ENCODE measurements around the gene MYEF2.

Gene MYEF2

GRCh38 chr15:48085591-48085930 is 92.5 kb downstream of the MYEF2 start:
- DNase-seq, result no peak

GRCh38 chr15:48084759-48085590 is 93.1 kb downstream of the MYEF2 start:
- DNase-seq, result no peak

Measured in stimulated activated CD4-positive, alpha-beta T cell treated with anti-CD3 and anti-CD28 coated beads, Interleukin-4, amount 100 ng/mL, for 4 hours (primary cell).